MCF 10A (cell line): ENCODE data around the gene RIMS4. TPM values are rescaled to one million over a fixed set of nuclear protein-coding genes. Genes with fewer than 3 reads are reported as not detected.

ENCODE experiments used
- BruUV-seq: library from RNA; stranded (reverse); fragments of 400-500 nt; replicated peaks from 2 replicates; lab custom pipeline; 2021; lab: Mats Ljungman, UMichigan
- CTCF ChIA-PET: fragments of 300-600 bp; sonication (Branson Sonifier 250); formaldehyde crosslinking; extraction: SDS; loops from one replicate; lab custom pipeline; 2021; ENCODE audit warnings: antibody characterized with exemption, inconsistent platforms; lab: Yijun Ruan, JAX
- POLR2A ChIA-PET: fragments of 300-600, 350-650 bp; sonication (Branson Sonifier 250); formaldehyde crosslinking; extraction: SDS; loops from one replicate; lab custom pipeline; 2020; ENCODE audit warnings: antibody characterized with exemption, inconsistent platforms; lab: Yijun Ruan, JAX
- DNase-seq: peaks from one replicate; pipeline ENCODE4 v3.0.0-alpha.2; 2018; ENCODE audit not compliant: unreplicated experiment
- H3K27ac Mint-ChIP-seq: one replicate; pipeline ENCODE4 v1.8.0; 2022; ENCODE audit warnings: mild to moderate bottlenecking, low read depth, mixed read lengths; ENCODE audit not compliant: unreplicated experiment
- H3K27me3 Mint-ChIP-seq: one replicate; pipeline ENCODE4 v1.8.0; 2022; ENCODE audit warnings: mixed read lengths; ENCODE audit not compliant: insufficient read depth, unreplicated experiment
- H3K36me3 Mint-ChIP-seq: one replicate; pipeline ENCODE4 v1.8.0; 2022; ENCODE audit warnings: mild to moderate bottlenecking, moderate library complexity, mixed read lengths; ENCODE audit not compliant: insufficient read depth, unreplicated experiment
- H3K4me1 Mint-ChIP-seq: one replicate; pipeline ENCODE4 v1.8.0; 2022; ENCODE audit warnings: mixed read lengths; ENCODE audit not compliant: insufficient read depth, unreplicated experiment
- H3K4me3 Mint-ChIP-seq: one replicate; pipeline ENCODE4 v1.8.0; 2022; ENCODE audit warnings: mild to moderate bottlenecking, moderate library complexity, mixed read lengths; ENCODE audit not compliant: unreplicated experiment
- H3K9me3 Mint-ChIP-seq: one replicate; pipeline ENCODE4 v1.8.0; 2022; ENCODE audit warnings: mixed read lengths; ENCODE audit not compliant: unreplicated experiment
- CTCF ChIP-seq: fragments of 200-600 bp; IDR thresholded peaks from one replicate; pipeline ENCODE4 v1.8.0; 2022; ENCODE audit warnings: antibody characterized with exemption, mild to moderate bottlenecking; ENCODE audit not compliant: unreplicated experiment
- intact Hi-C: fragments of 100-400 bp; cut with micrococcal nuclease; formaldehyde crosslinking; loops from 2 replicates; pipeline ENCODE4 v1.14.1; 2022
- total RNA-seq: library from RNA; stranded (reverse); gene quantifications from 2 replicates; pipeline ENCODE4 v1.2.3, GENCODE V29; 2022

The RIMS4 gene
- total RNA-seq, 1 experiment from 2014 or later: not detected

GRCh38 chr20:44727651-44728050 lies 82.7 kb downstream of the RIMS4 start:
- no peak overlapping the region for H3K4me3 Mint-ChIP-seq
- H3K9me3 Mint-ChIP-seq: no peaks in the 10 kb centered on the region
- intact Hi-C loops: loop anchor here (1.0 kb wide), 1 partner anchor 34 kb away; no protein-coding TSS in a partner anchor
- H3K36me3 Mint-ChIP-seq: peaks cover 11% of the 10 kb centered on the region
- no peaks in the 10 kb centered on the region for H3K27me3 Mint-ChIP-seq
- TF ChIP-seq CTCF: no peak
- peaks cover 35% of the 10 kb centered on the region for H3K4me1 Mint-ChIP-seq
- ChIA-PET POLR2A (interaction anchor here (1.7 to 8.9 kb wide), 3 partner anchors 10 to 43 kb away, joined by 10 to 138 read pairs (median 113); partner anchors contain the start of gene CCN5), CTCF (interaction anchor here (0.6 to 1.5 kb wide), 2 partner anchors 25 to 42 kb away, joined by 4 to 11 read pairs; no protein-coding TSS in a partner anchor)
- DNase-seq: no peak
- no TSS peak for BruUV-seq
- no peak overlapping the region for H3K27ac Mint-ChIP-seq

GRCh38 chr20:44727039-44727438 lies 83.3 kb downstream of the RIMS4 start:
- Mint-ChIP-seq H3K36me3 (peaks cover 11% of the 10 kb centered on the region), H3K4me3 (no peak overlapping the region), H3K27me3 (no peaks in the 10 kb centered on the region), H3K27ac (no peak overlapping the region), H3K4me1 (peaks cover 35% of the 10 kb centered on the region), H3K9me3 (no peaks in the 10 kb centered on the region)
- no TSS peak for BruUV-seq
- intact Hi-C loops: no loop called here
- TF ChIP-seq CTCF: no peak
- ChIA-PET CTCF (no interaction called here), POLR2A (interaction anchor here (7.1 to 8.9 kb wide), 2 partner anchors 9 to 42 kb away, joined by 113 to 138 read pairs; partner anchors contain the start of gene CCN5)
- no peak for DNase-seq

GRCh38 chr20:44725837-44726236 lies 84.5 kb downstream of the RIMS4 start:
- intact Hi-C loops: no loop called here
- Mint-ChIP-seq H3K27ac (no peak overlapping the region), H3K36me3 (peaks cover 16% of the 10 kb centered on the region), H3K4me1 (peaks cover 40% of the 10 kb centered on the region), H3K27me3 (no peaks in the 10 kb centered on the region), H3K9me3 (no peaks in the 10 kb centered on the region), H3K4me3 (no peak overlapping the region)
- no peak for TF ChIP-seq CTCF
- DNase-seq: no peak
- CTCF ChIA-PET: interaction anchor here (0.9 kb wide), 1 partner anchor 43 kb away, joined by 3 read pairs; no protein-coding TSS in a partner anchor
- BruUV-seq: no TSS peak
- POLR2A ChIA-PET: interaction anchor here (0.9 to 1.0 kb wide), 2 partner anchors 11 to 13 kb away, joined by 3 read pairs; partner anchors contain the start of gene CCN5

GRCh38 chr20:44724423-44725091 lies 85.8 kb downstream of the RIMS4 start:
- Mint-ChIP-seq H3K36me3 (peaks cover 18% of the 10 kb centered on the region), H3K4me1 (peaks cover 46% of the 10 kb centered on the region), H3K27me3 (no peaks in the 10 kb centered on the region), H3K9me3 (no peaks in the 10 kb centered on the region), H3K27ac (no peak overlapping the region), H3K4me3 (no peak overlapping the region)
- no TSS peak for BruUV-seq
- intact Hi-C loops: no loop called here
- no peak for TF ChIP-seq CTCF
- ChIA-PET CTCF (interaction anchor here (0.6 to 4.7 kb wide), 4 partner anchors 8 to 587 kb away, joined by 3 to 36 read pairs (median 14); no protein-coding TSS in a partner anchor), POLR2A (interaction anchor here (1.5 kb wide), 1 partner anchor 161 kb away, joined by 3 read pairs; the partner anchor contains the start of gene YWHAB)
- DNase-seq: no peak
